Renal pelvis (tissue), 4 donors: Measurements from ENCODE around the gene ERN1. TPM values are rescaled to one million over a fixed set of nuclear protein-coding genes. Genes with fewer than 3 reads are reported as not detected.
"Not testable (repeated sequence)": the region's sequence is repeated elsewhere in the genome, so short reads cannot be mapped to it uniquely, and the experiment has no call there.

Experiments
- DNase-seq: peaks from one replicate; pipeline ENCODE4 v3.0.0-alpha.2; 2013
- polyA plus RNA-seq, 3 donors: library from polyadenylated mRNA; unstranded; fragments of 120-200 nt; gene quantifications; one replicate each; pipeline ENCODE4 v1.2.1, GENCODE V29; 2013; ENCODE audit not compliant: insufficient read length in 3 of 3

ERN1 gene
- polyA plus RNA-seq, 3 donors: 8.3 to 9.3 (median 8.7) TPM

DNA sequence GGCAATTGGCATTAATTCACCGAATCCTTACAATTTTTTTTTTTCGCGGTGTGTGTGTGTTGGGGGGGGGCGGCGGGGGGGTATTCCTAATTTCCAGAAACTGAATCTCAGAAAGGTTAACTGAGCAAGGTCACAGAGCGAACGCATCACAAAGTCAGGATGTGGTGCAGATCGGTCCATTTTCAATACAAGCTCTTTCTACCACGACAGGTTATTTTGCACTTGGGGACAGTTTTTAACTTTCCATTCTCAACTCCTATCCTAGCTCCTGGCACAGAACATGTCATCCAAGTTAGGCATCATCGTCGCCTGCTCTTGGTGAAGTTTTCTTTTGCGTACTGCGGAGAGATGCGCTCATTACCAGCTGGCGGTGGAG, 15.4 kb upstream of the ERN1 start:
- DNase-seq: no peak

DNA sequence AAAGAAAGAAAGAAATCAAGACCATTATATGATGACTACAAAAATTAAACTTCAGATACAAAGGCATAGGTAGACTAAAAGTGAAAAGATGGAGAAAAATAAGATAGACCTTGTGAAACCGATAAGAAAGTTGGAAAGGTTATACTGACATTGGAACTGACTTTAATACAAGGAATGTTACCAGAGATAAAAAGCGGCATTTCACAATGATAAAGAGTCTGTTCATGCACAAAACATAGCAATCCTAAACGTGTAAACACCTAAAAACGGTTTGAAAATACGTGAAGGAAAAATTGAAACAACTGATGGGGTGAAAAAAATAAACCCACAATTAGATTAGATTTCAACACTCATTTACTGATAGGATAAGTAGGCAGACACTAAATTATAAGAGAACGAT, 9.6 kb upstream of the ERN1 start:
- no peak for DNase-seq

DNA sequence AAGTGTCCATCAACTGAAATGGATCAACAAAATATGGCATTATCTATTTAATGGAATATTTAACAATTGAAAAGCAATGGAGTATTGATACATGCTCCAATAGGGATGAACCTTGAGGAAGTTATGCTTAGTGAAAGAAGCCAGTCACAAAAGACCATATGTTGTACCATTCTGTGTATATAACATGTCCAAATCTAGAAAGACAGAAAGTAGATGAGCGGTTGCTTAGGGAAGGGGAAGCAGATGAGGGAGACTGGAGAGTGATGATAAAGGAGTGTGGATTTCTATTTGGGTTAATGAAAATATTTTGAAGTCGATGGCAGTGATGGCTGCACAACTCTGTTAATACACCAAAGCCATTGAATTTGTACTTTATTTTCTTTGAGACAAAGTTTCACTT, 8.5 kb upstream of the ERN1 start:
- no peak for DNase-seq

DNA sequence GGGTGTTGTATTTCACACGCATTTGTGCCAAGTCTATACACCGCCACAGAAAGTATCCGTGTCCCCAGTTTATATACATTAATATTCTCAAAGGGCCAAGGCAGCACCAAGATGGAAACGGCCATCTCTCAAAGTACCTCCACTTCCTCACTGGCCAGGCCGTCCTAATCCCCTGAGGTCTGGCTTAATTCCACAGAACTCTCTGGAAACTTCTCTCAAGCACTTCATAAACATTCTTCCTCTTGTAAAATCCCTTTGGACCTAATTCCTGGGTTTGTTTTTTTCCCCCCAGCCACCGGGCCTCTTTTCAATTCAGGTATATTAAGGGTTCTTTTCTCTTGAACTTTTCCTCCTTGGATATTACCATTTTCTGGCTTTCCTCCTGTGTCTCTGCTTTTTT, 5.1 kb upstream of the ERN1 start:
- no peak for DNase-seq

DNA sequence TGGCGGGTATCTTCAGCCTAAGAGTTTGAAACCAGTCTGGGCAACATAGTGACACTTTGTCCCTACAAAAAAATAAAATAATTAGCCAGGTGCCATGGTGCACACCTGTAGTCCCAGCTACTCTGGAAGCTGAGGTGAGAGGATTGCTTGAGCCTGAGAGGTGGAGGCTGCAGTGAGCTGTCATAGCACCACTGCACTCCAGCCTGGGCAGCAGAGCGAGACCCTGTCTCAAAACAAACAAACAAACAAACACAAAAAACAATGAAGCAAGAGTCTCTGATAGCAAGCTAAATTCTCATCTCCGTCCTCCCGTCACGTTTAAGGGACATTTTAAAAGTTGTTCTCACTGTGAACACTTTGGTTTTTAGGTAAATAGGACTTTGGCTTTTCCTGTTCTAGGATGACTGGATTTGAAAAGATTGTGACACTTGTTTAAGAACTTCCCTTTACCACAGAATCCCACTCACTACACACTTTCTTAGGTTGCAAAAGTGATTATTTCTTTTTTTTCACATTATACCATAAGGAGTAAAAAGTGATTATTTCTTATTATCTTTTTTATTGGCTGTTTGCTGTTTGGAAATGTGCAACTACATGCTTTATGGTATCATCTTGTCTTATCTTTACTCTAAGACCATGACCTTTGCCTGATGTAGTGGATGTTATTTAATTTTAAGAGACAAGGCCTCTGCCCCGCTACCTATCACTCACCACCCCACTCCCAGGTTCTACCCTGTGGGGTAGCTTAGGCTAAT, 4.4 kb upstream of the ERN1 start:
- no peak for DNase-seq

DNA sequence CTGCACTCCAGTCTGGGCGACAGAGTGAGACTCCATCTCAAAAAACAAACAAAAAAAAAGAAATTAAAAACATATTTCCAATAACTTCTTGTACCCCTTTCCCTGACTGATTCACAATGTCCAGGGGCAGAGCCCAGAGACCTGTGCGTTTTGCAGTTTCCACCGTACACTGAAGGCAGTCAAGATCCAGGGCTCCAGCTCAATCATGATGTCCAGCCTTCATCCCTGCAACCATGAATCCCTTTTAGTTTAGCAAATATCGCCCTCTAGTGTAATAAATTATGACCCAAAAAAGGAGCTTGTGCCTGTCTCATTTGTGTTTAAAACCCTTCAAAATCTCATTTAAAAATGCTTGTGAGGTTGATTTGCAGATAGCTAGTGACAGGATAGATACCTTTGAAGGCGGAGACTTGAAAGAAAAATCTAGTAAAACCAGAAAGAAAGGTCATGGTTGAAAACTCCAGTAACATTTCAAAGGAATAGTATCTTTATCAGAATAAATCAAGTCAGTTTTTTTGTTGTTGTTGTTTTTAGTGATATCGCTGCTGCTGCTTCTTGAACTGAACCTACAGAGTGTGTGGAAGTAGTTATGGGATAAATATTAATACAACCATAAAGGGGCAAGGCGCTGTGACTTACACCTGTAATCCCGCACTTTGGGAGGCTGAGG, 3.7 kb upstream of the ERN1 start:
- DNase-seq: peak; percentile 76

DNA sequence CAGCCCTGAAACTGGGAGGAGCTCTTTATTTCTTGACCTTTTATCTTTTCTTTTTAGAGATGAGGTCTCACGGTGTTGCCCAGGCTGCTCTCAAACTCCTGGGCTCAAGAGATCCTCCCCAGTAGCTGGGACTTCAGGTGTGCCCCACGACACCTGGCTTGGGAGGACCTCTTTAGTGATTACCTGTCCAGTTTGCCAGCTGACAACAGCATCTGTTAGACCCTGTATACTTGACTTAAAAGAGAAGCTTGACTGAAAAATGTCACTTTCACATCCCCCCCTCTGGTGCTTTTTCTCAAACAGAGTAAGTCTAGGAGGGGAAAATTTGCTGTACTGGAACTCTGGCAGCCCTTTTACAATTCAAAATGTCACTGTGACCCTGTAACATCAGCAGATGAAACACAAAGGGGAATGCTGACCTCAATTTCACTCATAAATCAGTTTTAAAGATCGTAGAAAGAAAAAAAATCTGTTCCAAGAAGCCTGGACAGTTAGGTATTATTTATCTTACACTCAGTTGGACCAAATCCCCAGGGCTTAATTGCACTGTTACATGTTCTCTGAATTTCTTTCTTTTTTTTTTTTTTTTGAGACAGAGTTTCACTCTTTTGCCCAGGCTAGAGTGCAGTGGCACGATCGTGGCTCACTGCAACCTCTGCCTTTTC, 1.8 kb upstream of the ERN1 start:
- no peak for DNase-seq

DNA sequence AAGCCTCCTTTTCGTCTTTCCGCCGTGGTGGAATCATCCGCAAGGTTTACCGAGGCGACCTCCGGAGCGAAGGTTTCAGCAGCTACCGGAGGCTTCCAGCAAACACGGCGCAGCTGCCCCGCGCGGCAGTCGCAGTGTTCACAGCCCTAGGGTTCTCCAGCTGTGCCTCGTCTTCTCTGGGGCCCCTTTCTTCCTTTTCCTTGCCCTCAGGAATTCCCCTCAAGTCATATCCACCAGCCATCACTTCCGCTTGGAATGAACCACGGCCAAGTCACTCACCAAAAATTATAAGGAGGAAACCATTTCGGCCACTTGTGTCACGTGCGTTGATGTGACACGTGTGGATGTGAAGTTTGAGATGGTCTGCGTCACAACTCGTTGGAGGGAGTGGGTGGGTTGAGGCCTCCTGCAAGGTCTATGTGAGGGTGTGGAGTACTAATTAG, 636 bp upstream of the ERN1 start:
- DNase-seq: peak; percentile 69

DNA sequence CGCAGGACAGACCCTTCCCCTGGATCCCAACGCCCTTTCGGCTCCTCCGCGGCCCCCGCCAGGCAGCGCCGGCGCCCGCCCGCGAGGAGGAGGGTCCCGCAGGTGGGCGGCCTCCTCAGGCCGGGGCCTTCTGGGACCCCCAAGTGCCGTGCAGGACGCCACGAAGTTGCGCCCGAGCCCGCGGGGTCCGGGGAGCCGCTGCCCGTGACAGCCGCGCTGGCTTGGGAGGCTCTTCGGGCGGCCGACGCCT, 504 bp downstream of the ERN1 start:
- DNase-seq: no peak

DNA sequence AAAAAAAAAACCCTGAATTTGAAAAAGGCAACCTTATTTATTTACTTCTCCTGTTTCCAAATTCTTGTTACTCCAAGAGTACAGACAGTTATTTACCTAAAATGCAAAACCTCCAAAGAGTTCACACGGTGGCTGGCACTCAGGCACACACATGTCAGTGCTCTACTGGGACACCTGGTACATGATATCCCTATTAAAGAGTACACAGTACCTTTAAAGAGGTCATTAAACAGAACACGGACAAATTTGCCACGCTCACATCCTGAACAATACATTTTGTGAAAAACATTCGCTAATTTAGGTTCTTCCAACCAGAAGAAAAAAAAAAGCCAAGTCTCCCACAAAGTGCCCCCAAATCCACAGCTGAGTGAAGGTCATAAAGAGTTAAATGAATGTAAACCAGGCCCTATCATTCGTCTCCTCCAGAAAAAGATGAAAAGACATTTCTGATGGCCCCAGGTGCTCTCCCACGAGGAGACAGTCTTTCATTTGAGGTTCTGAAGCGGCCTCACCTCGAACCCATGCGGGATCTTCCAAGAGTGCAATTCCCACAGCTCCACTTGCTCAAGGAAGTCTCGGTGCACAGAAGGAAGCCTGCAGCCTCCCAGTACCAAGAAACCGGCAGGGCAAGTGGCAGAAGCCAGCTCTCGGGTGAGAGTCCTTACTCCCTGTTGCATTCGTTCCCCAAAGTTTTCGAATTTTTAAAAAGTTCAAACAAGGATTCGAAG, 993 bp downstream of the ERN1 start:
- DNase-seq: no peak

DNA sequence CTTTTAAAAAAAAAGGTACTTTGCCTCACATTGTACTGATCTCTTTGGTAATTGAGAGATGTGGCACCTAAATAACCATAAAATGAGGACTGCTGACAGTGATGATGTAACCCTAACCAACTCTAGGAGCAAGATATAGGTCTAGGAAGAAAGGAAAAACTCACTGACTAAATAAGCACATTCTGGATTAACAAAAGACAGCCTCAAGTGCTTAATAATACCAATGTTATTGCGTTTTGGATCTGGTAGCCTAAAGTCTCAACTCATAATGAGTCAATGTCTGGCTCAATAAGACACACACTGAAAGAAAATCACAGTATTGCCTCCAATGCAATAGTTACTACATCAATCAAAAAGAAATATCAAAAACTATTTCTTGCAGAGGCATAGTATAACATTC, 3.0 kb downstream of the ERN1 start:
- DNase-seq: no peak

DNA sequence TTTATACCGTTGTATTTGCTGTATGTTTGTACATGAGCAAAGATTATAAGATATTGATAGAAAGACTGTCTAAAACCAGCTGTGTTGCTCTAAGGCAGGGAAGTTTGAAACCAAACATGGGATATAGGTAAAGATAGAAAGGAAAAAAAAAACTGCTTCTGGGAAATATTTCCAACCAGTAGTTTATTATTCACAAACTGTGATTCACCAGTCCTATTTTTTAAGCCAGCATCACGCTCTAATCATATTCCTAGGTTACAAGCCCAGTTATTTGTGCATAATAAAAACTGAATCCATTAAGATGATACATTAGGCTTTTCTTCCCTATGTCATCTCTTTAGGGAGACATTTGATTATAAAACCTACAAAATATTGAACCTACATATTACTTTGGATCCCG, 4.0 kb downstream of the ERN1 start:
- no peak for DNase-seq

DNA sequence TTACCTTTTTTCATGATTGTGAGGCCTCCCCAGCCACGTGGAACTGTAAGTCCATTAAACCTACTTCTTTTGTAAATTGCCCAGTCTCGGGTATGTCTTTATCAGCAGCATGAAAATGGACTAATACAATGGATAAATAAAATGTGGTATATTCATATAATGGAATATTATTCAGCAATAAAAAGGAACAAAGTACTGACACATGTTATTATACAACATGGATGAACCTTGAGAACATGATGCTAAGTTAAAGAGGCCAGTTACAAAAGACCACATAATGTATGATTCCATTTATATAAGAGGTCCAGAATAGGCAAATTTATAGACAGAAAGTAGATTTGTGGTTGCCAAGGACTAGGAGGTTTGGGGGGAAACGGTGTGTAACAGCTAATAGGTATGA, 5.3 kb downstream of the ERN1 start:
- no peak for DNase-seq

DNA sequence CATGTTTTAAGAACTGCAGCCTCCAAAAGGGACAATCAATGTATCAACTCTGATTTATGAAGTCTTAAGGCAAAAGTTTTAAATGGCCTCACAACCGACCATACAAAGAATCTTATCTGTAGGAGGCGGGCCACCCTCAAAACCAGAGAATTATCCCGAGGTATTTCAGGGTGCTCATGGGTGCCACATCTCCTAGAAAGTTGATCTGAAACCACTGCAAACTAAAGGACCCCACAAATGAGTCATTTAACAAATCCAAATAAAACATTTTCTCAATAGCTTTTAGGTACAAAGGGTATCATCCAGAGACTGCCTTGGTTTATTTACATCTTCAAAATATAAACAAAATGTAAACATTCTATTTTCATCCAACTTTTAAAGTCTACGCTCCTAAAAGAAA, 6.8 kb downstream of the ERN1 start:
- no peak for DNase-seq

DNA sequence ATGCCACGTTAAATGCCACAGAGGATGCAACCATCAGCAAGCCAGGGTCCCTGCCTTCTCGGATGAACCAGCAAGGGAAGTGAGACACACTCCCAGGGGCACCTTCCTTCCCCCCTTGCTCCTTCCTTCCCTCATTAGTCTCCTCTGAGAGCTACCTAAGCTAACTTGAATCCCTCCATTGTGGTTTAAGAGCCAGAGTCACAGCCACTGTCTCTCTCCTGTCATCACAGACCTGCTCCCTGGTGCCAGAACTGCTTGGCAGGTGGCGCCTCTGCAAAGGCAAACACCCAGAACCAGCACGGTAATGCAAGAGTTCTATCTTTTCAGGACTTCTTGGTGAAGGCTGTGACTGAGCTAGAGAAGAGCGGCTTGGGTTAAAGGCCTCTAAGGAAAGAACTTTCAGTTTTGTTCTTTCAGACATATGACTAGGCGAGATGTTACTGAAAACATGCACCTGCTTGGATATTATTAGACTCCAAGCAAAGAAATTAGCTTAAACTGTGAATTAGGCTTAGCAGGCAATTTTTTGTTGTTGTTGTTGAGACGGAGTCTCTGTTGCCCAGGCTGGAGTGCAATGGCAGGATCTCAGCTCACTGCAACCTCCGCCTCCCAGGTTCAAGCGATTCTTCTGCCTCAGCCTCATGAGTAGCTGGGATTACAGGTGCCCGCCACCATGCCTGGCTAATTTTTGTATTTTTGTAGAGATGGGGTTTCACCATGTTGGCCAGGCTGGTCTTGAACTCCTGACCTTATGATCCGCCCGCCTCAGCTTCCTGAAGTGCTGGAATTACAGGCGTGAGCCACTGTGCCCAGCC, 8.8 kb downstream of the ERN1 start:
- not testable (repeated sequence) for DNase-seq

DNA sequence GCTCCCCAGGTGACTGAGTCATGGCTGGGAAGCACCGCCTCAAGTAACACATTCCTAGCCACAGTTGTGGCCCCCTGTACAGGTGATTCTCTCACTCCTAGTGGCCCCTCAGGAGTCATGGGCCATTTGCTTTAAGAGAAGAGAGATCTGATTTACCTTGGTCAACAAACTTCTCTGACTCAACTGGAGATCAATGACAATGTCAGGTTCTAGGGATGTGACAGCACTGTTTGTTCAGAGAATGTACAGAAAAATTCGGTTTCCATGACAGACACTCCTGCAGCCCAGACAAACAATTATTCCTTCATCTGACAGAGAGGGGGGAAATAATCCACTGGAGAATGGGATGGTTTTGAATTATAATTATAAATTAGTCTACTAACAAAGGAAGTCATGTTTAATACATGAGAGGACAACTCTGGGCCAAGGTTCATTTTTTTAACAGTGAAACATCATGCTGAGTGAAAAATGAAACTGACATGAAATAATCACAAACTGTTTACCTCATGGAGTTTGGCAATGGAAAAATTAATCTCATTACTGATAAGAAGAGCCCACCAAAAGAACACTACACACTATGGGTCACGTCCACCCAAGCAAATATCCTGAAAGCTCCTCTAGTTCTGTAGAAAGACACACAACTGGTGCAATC, 9.7 kb downstream of the ERN1 start:
- DNase-seq: no peak

DNA sequence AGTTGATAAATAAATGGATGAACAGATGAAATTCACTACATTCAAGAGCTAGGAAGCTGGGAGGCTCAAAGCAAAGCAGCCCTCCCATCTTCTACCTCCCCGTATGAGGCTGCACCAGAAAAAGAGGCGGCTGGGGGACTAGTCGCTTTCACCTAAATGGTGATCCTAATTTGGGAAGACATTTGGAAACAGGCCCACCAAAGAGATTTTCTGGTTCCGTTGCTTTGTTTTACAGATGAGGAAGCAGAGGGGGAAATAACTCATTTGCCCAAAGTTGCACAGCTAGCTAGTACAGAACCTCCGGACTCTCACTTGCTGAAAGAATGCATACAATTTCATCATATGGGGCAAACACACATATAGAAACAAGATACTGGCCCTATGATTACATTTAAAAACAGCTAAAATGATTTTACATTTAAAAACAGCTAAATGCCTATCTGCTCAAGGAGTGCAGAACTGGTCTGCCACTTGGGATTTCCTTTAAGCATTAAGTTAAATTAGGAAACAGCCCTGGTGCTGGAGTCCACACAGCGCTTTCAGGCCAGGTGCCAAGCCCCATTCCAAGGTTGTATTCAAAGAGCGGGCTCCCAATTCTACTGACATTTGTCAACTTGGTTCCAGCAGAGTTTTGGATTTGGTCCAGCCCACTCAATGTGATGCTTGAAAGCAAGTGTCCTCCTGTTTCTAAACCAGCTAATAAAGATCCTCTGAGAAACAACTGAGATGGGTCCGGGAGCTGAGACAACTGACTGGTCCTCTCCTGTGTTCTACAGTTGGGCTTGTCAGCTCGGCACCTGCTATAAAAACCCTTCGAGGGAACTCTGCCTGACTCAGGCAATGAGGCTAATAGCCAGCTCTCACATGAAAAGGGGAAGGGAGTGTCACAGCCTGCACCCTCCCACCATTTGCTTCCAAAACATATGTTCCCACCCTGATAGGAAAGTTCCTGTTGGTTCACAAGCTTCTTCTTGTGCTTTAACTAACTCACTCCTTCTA, 11.7 kb downstream of the ERN1 start:
- DNase-seq: no peak

DNA sequence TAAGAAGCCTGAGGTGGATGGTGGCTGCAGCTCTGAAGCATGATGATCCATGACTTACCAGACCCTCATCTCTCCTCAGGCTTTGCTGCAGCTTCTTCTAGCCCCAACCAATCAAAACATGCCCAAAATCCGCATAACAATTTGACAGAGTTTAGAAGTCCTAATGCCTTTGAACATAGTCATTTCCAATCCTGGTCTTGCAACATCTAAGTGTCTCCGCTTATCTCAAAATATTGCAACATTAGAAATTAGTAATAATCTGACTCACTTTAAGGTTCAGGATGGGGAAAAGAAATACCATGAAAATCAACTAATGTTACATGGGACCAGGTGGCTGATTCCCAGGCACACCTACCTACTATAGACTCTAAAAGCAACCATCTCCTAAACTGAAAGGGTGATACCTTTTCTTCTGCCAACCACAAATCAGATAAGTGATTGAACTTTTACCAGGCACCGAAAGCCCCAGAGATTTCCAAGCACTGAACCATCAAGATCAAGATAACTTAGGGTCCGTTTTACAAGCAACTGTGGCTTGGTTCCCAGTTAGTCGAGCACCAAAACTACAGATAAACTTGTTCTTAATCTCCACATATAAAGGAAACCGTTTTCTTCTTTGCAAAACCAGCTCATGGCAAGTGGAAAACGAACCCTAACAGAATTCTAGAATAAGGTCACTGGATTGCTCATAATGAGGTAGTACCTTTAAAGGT, 14.0 kb downstream of the ERN1 start:
- DNase-seq: no peak

DNA sequence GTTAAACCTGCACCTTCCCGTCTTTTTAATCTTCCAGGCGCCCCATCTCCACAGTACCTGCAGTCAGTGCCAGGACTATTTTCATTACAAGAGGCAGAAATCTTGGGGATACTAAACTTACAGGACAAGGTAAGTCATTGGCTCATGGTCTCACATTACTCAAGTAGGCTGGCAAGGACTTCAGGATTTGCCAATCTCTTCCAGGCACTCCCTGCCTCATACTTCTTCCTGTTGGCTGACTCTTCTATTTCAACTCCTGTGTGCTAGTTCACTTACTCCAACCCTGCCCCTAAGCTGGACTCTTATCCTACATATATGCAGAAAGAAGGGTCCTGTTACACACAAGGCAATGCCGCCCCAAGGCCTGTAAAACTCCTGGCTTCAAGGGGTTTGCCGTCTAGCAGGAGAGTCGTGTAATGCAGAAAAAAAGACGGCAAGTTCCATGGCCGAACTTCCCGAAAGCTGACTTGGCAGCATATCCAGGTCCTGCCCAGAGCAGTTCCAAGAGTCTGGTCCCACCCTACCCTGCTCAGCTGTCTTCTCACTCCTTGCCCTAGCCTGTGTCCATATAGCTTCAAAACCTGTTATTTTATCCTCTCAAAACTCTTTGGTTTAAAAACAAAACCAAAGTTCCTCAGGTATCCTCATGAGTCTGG, 14.8 kb downstream of the ERN1 start:
- DNase-seq: no peak
